ENCODE results near the gene SULF2.

The SULF2 gene

GRCh38 chr20:47783828-47784598 is 1.3 kb downstream of the SULF2 start:
- no peak for DNase-seq

DNA sequence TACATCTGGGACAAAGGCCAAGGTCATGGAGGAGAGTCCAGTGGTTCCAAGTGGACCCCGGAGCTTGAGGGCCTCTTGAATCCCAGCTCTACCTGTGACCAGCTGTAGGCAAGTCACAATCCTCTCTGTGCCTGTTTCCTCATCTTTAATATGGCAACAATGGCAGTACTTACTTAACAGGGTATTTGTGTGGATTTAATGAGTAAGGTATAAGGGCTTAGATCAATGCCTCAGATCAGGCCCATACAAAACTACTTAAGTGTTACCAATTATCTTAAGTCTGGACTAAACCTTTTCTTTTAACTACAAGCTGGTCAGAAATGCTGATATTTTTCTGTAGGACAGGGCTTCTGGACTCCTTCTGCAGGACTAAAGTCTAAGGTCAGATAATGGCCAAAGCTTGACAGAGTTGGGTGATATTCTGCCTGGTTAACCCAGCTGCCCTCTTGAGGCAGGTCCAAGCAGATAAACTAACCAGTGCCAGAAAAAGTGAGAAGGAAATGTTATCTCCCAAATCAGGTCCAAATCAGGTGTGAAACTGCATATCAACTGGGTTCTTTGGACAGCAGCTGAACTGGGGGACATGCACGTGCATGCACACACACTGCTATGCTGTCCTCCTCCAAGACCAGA is 2.2 kb downstream of the SULF2 start:
- DNase-seq: no peak

GRCh38 chr20:47782076-47782475 is 3.2 kb downstream of the SULF2 start:
- no peak for DNase-seq

DNA sequence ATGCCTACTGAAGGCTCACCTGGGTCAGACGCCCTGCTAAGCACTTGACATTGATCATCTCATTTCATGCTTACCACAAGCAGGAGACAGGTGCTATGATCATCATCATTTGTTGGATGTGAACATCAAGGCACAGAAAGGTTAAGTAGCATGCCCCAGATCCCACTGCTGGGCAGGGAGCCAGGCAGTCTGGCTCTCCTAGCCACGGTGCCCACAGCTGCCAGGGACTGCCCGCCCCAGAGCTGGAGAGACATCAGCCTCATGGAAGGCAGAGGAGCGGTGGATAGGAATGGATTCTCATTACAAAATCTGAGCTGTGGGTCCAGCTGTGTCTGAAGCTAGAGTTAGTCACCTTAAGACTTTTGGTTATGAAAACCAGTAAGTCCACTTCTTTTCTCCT is 3.6 kb downstream of the SULF2 start:
- peak in 1 of 2 experiments; percentile 56 for DNase-seq

- no peak for DNase-seq
These were observed 4.4 kb downstream of the SULF2 start for GRCh38 chr20:47780720-47781389.

GRCh38 chr20:47778398-47779354 is 6.6 kb downstream of the SULF2 start:
- DNase-seq: no peak

- DNase-seq: no peak
These were observed 8.1 kb downstream of the SULF2 start for GRCh38 chr20:47777220-47777619.

DNA sequence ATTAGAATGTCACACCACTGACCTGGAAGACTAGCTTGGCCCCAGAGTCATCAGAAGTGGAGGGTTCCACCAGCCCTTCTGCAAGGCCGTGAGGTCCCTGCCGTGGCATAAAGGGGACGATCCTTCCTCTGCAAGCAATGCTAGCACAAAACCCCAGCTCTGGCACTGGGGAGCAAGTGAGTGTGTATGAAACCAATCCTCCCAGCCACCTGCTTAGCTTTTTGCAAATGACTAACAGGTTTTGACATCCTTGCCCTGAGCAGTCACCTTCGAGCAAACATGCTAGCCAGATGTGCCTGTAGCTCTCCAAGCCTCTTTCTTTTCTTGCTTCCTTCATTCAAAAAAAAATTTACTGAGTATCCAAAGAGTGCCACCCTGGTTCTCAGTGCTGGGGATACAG is 8.6 kb downstream of the SULF2 start:
- DNase-seq: no peak

DNA sequence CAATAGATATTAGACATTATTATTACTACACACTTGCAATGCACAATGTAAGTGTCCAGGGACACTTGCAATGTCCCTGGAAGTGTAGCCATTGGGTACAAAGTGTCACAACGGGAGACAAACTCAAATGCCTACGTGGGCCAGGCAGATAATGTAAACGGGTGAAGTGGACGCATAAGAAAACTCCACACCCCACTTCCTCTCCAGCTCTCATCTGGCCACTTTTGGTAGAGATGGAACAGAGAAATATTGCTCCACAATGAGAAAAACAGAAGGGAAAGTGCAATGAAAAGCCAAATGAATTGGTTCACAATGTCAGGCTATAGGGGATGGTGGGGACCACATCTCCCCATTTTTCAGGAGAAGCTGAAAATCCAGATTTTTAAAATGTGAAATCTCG is 9.4 kb downstream of the SULF2 start:
- no peak for DNase-seq

DNA sequence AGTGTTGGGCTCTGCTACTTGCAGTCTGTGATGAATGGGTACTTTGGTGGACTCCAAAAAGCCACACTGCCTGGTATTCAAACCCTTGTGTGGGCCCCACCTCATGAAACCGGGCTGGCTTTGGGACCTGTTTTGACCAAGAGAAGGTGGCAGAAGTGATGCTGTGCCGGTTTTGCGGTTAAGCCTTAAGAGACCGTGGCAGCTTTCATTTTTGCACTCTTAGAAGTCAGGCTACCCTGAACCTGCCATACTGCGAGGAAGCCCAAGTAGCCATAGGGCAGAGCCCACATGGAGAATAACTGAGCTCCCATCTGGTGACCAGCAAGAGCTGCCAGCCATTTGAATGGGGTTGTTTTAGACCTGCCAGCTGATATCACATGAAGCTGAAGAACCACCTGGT is 10.2 kb downstream of the SULF2 start:
- DNase-seq: no peak

DNA sequence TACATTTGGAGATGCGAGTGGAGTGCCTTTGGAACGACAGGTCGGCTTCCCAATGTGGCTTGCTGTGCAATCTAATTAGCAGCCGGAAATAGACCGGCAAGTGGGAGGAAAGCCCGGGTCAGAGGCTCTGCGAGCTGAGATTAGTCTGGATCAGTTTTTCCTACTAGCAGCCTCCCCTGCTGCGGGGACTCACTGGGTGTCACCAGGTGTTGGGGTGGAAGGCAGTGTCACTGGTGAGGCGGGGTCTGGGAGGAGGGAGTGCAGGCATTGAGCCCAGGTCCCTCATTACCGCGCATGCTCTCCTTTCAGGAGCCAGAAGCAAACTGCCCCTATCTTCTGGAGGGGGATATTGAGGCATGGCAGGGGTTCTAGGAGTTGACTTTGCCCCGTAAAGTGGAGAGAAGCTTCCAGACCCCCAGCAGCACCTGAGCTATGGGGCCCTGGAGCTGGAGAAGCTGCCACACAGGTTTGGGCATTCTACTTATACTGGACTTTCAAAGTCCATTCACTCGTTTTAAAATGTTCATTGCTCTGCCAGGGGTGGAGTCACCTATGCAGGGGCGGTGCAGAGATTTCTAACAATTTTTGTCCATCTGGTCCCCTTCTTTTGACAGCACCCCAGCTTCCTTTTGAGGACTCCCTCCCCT is 11.0 kb downstream of the SULF2 start:
- DNase-seq: no peak

DNA sequence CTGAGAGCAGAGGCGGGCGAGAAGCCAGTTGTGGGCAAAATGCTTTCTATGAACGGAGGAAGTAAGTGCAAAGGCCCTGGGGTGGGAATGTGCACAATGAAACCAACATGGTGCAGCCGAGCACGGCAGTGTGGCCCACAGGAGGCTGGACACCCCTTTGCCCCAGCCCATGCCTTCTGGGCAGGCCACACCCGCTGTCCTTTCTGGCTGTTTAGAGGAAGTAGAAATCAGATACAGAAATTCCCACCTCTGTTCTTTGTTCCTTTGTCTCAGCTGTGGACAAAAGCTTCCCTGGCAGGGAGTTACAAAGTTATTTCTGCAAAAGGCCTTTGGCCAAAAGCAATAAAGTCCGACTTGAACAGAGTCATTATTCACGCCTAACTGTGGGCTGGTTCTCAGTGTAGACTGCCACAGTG is 11.9 kb downstream of the SULF2 start:
- no peak for DNase-seq

DNA sequence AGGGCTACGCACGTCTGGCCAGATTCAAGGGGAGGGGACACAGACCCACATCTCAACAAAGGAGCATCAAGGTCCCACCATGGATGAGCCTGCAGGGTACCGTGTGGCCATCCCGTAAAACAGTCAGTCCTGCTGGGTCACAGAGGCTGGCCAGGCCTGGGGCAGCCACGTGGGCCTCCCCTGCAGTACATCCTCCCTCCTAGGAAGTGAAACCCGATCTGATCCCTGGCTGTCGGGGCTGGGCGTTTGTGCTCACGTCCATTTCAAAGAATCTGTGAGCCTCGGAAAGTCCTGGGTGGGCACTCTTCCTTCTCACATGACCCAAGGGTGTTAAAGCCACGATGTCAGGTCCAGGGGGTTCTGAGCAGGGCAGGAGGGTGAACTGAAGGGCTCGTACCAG is 14.3 kb downstream of the SULF2 start:
- no peak for DNase-seq

DNA sequence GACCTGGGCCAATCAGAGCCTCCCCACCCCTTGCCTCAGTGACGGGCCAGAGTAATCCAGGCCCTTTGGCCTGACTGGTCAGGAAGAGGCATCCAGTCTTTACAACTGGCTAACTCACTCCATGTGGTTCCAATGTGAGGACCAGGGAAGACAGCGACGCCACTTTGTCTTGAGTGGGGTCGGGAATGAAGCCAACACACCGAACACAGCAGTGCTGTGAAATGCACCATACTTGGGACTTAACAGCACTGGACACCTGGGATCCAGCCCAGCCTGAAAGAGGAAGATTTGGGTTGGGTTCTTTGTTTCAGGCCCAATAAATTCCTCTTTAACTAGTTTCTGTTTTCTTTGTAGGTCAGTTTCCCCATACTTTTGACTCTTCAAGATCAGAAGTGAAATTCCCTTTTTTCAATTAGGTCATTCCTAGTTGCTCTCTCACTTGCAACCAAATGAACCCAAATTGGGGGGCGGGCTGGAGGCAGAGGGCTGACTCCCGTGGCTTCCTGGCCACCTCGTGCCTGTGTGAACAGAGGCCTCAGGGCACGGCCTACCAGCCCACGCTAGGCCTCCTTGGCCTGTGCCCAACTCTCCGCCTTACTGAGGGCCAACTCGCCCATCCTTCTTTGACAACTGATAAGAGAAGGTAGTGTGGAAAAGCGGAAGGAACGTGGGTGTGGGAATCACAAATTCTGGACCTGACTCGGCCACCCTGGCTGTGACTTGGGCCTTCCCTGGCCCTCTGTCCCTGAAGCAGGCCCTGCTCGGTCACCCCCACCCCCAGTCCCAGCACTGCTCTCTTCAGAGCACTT is 17.1 kb downstream of the SULF2 start:
- DNase-seq: no peak

DNA sequence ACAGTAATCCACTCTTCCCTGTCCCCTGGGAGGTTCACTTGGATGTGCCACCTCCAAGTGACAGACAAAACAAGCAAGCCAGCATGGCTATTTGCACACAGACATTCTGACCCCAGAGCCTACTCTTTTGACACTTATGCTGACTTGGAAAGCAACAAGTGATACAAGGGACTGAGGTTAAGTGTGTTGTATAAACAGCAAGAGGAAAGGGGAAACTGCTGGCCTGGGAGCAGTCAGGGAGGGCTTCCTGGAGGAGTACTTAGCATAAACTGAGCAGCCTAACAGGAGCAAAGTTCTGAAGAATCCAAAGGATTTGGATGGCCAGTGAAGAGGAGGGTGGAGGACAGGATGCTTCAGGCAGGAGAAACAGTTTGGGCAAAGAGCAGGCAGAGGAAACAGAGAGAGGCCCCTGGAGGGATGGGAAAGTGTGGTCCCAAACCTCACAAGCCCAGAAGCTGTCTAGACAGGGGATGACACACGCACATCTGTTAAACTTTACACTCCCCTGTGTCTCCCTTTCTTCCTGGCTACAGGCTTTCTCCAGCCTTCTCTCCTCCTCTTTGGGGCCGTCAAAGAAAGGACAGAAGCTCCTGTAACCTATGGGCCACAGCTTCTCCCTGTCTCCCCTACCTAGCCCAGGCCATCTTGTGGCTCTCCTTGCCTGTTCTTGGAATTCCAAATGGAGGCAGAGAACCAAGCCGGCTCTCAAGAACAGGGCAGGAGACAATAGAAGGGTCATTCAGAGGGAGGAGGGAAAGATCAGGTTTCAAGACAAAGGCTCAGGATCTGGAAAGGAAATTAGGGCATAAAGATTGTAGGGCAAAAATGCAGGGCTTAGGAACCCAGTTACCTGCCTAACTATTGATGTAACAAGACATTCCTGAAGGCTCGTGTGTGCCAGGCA is 19.3 kb downstream of the SULF2 start:
- DNase-seq: no peak

DNA sequence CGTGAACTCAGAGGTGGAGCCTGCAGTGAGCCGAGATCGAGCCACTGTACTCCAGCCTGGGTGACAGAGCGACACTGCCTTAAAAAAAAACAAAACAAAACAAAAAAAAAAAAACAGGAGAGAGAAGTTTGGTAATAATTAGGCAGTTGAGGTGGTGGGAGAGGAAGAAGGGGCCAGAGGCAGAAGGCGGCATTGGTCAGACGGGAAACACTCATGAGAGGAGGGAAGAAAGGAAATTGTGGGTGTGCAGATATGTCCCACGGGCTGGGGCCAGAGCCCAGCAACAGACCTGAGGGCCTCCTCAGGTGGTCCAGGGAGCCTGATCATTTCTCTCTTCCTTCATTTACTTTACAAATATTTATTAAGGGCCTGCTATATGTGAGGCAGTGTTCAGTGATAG is 20.0 kb downstream of the SULF2 start:
- DNase-seq: no peak

DNA sequence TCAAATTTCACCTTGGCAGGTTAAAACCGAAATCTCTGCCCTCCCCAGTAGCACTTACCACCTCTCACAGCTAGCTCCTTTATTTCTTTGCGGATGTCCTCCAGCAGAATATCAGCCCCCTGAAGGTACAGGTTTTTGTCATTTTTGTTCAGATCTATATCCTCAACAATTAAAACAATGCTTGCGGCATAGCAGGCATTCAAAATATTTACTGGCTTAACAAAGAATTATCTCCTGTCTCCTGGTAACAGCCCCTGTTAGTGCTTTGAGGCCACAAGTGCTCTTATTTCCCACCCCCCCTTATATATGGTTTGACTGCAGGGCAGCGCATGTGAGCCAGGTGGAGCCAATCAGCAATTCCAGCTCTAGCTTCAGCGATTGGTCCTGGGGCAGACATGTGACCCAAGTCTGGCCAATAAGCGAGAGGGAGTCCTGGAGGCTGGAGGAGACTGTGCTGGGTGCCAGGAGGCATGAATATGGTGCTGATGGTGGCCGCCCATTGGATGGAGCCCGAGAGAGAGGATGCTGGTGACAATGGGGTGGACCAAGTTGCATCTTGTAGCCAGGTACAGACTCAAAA is 21.0 kb downstream of the SULF2 start:
- DNase-seq: no peak

- DNase-seq: peak; percentile 55 to 82
These were observed 22.5 kb downstream of the SULF2 start for GRCh38 chr20:47762699-47763268.

DNA sequence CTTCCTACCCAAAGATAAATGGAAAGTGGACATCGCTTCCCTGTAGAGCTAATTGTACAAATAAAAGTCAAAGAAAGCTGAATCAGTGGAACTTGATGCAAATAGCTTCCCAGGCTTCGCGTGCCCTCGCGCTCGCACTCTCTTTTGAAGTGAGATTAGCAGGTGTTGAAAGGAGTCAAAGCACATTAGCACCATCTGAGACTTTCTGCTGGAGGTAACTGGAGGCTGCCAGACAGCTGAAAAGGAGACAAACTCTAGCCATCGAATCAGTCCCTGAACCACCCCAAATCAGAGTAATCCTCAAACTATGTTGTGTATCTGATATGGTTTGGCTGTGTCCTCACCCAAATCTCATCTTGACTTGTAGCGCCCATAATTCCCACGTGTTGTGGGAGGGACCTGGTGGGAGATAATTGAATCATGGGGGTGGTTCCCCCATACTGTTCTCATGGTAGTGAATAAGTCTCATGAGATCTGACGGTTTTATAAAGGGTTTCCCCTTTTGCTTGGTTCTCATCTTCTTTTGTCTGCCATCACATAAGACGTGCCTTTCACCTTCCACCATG is 23.7 kb downstream of the SULF2 start:
- no peak for DNase-seq

All from NCI-H446 (cell line).